ENCODE measurements around the gene APH1B. TPM values are rescaled to one million over a fixed set of nuclear protein-coding genes. Genes with fewer than 3 reads are reported as not detected.
A peak's percentile ranks its signal among the peaks of the same experiment; 100 is the strongest.

Gene APH1B
- total RNA-seq, 3 donors from 2014 or later = 1.9 to 4.2 (median 3.7) TPM

GRCh38 chr15:63264688-63265293 is 12.6 kb upstream of the APH1B start:
- ATAC-seq (no peak), DNase-seq (no peak)
- H3K9me3 Mint-ChIP-seq = no peaks in the 10 kb centered on the region
- H3K27me3 Mint-ChIP-seq (ENCODE audit: low read depth) = no peaks in the 10 kb centered on the region
- H3K36me3 Mint-ChIP-seq (ENCODE audit: insufficient read depth) = peaks cover 45% of the 10 kb centered on the region
- H3K4me1 Mint-ChIP-seq (ENCODE audit: low read depth) = no peaks in the 10 kb centered on the region
- H3K4me3 Mint-ChIP-seq = no peak overlapping the region

DNA sequence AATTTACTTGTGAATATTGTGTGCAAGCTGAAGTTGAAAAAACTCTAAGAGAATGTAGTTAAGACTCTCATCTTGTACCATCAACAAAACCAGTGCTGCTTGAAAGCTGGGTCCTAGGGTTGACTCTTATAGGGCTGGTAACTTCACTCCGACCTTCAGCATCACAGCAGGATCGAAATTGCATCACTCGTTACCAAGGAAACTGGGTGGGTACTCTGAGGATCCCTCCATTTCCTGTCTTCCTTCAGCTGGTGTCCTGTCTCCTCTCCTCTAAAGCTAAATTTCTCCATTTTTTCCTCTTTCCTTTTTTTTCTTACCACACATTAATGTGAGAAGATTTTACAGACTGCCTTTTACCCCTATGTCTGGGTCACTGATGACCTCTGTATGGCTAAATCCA is 3.0 kb upstream of the APH1B start:
- Mint-ChIP-seq H3K9me3 (no peaks in the 10 kb centered on the region), H3K4me1 (ENCODE audit: low read depth) (peaks cover 31% of the 10 kb centered on the region), H3K36me3 (ENCODE audit: insufficient read depth) (peaks cover 10% of the 10 kb centered on the region), H3K4me3 (no peak overlapping the region), H3K27me3 (ENCODE audit: low read depth) (no peaks in the 10 kb centered on the region)
- DNase-seq (no peak), ATAC-seq (no peak)

DNA sequence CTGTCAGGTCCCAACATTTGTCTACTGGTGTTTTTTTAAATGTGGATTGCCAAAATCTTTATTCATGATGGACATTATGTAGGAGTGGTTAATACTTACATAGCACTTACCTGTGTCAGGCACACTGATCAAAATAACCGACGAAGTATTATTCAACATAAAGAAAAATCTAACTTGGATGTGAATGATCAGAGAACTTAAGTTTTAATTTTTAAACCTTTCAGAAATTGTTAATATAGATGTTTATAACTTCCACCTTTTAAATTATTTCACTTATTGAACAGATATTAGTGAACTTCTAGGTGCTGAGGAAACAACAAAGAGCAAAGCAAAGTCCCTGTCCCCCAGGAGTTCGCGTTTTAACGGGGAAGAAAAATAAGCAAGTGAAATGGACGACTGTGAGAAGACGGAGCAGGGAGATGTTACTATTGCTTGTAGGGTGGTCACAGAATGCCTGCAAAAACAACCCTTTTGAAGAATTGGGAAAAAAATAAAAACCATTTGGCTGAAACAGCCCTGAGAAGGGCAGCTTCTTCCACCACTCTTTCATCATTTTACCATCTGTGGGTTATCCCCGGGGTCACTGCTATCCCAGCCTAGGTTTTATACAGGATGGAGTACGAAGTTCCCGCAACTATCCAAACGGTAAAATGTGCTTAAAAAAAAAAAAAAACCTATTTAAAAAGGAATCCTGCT is 915 bp upstream of the APH1B start:
- Mint-ChIP-seq H3K4me3 (peak overlapping the region; percentile 85), H3K9me3 (no peaks in the 10 kb centered on the region), H3K36me3 (ENCODE audit: insufficient read depth) (no peaks in the 10 kb centered on the region), H3K4me1 (ENCODE audit: low read depth) (peaks cover 34% of the 10 kb centered on the region), H3K27me3 (ENCODE audit: low read depth) (no peaks in the 10 kb centered on the region)
- ATAC-seq (no peak), DNase-seq (no peak)

- no peaks in the 10 kb centered on the region for H3K27me3 Mint-ChIP-seq (ENCODE audit: low read depth)
- peaks cover 34% of the 10 kb centered on the region for H3K4me1 Mint-ChIP-seq (ENCODE audit: low read depth)
- no peak for ATAC-seq
- no peaks in the 10 kb centered on the region for H3K9me3 Mint-ChIP-seq
- no peaks in the 10 kb centered on the region for H3K36me3 Mint-ChIP-seq (ENCODE audit: insufficient read depth)
- peak overlapping the region; percentile 78 for H3K4me3 Mint-ChIP-seq
- no peak for DNase-seq
Measured at GRCh38 chr15:63277893-63278456, 570 bp downstream of the APH1B start.

- no peaks in the 10 kb centered on the region for H3K27me3 Mint-ChIP-seq (ENCODE audit: low read depth)
- no peak overlapping the region for H3K4me3 Mint-ChIP-seq
- ATAC-seq (no peak), DNase-seq (no peak)
- H3K36me3 Mint-ChIP-seq (ENCODE audit: insufficient read depth) = peaks cover 6% of the 10 kb centered on the region
- H3K4me1 Mint-ChIP-seq (ENCODE audit: low read depth) = peaks cover 9% of the 10 kb centered on the region
- no peaks in the 10 kb centered on the region for H3K9me3 Mint-ChIP-seq
Measured at GRCh38 chr15:63283126-63283525, 5.7 kb downstream of the APH1B start.

DNA sequence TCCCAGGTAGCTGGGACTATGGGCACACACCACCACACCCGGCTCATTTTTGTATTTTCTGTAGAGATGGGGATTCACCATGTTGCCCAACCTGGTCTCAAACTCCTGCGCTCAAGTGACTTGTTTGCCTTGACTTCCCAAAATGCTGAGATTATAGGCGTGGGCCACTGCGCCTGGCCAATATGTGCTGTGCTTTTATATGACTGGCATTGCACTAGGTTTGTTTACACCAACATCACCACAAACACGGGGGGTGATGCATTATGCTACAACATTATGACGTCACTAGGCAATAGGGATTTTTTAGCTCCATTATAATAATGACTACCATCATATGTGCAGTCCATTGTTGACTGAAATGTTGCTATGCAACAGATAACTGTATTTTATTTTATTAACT is 6.9 kb downstream of the APH1B start:
- H3K4me1 Mint-ChIP-seq (ENCODE audit: low read depth) = peaks cover 12% of the 10 kb centered on the region
- ATAC-seq (no peak), DNase-seq (no peak)
- peaks cover 6% of the 10 kb centered on the region for H3K36me3 Mint-ChIP-seq (ENCODE audit: insufficient read depth)
- H3K27me3 Mint-ChIP-seq (ENCODE audit: low read depth) = no peaks in the 10 kb centered on the region
- no peak overlapping the region for H3K4me3 Mint-ChIP-seq
- no peaks in the 10 kb centered on the region for H3K9me3 Mint-ChIP-seq

GRCh38 chr15:63287109-63287508 is 9.7 kb downstream of the APH1B start:
- H3K36me3 Mint-ChIP-seq (ENCODE audit: insufficient read depth) = peaks cover 10% of the 10 kb centered on the region

DNA sequence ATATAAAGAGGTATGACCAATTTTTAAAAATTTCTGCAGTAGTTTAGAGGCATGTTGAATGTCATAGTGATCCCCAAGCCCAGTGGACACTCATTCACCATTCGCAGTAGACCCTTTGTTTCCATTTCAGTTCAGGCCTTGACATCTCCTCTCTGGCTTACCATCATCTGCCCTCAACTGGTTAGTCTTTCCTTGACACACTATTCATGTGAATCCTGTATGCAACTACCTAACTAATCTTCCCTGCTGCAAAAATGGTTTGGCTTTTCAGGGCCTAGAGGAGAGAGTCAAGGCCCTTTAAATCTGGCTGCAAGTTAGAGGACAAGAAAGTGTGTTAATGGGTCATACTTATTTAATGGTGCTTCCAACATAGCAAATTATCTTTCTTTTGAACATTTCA is 10.9 kb downstream of the APH1B start:
- ATAC-seq = no peak
- Mint-ChIP-seq H3K9me3 (no peaks in the 10 kb centered on the region), H3K4me1 (ENCODE audit: low read depth) (peaks cover 10% of the 10 kb centered on the region), H3K36me3 (ENCODE audit: insufficient read depth) (peaks cover 10% of the 10 kb centered on the region), H3K27me3 (ENCODE audit: low read depth) (no peaks in the 10 kb centered on the region), H3K4me3 (no peak overlapping the region)
- DNase-seq = no peak

More at GRCh38 chr15:63287109-63287508, 9.7 kb downstream of the APH1B start:
- Mint-ChIP-seq H3K27me3 (ENCODE audit: low read depth) (no peaks in the 10 kb centered on the region), H3K9me3 (no peaks in the 10 kb centered on the region), H3K4me3 (no peak overlapping the region), H3K4me1 (ENCODE audit: low read depth) (peaks cover 10% of the 10 kb centered on the region)
- no peak for DNase-seq
- ATAC-seq = no peak

- H3K9me3 Mint-ChIP-seq = no peaks in the 10 kb centered on the region
- H3K36me3 Mint-ChIP-seq (ENCODE audit: insufficient read depth) = peaks cover 10% of the 10 kb centered on the region
- H3K27me3 Mint-ChIP-seq (ENCODE audit: low read depth) = no peaks in the 10 kb centered on the region
- H3K4me1 Mint-ChIP-seq (ENCODE audit: low read depth) = peaks cover 8% of the 10 kb centered on the region
- DNase-seq = no peak
- ATAC-seq = peak; percentile 48 to 66
- no peak overlapping the region for H3K4me3 Mint-ChIP-seq
Measured at GRCh38 chr15:63288778-63289378, 11.5 kb downstream of the APH1B start.

DNA sequence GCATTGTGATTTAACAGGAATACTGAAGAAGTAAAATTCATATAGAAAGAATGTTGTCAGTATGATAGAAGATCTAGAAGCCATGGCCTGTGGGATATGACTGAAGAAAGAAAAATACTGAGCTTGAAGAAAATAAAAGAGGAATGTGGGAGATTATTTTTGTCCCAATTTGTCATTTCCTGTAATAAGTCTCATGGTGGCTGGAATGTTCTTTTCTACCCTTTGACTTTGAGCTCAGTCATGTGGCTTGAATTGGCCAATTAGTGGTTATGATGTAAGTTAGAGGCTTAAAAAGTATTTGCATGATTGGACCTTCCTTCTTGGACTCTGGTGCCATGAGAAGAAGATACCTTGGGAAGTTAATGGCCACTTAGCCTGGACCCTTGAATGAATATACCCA is 14.1 kb downstream of the APH1B start:
- ATAC-seq = no peak
- H3K27me3 Mint-ChIP-seq (ENCODE audit: low read depth) = no peaks in the 10 kb centered on the region
- H3K9me3 Mint-ChIP-seq = no peaks in the 10 kb centered on the region
- DNase-seq = no peak
- H3K36me3 Mint-ChIP-seq (ENCODE audit: insufficient read depth) = peaks cover 18% of the 10 kb centered on the region
- peaks cover 12% of the 10 kb centered on the region for H3K4me1 Mint-ChIP-seq (ENCODE audit: low read depth)
- no peak overlapping the region for H3K4me3 Mint-ChIP-seq

DNA sequence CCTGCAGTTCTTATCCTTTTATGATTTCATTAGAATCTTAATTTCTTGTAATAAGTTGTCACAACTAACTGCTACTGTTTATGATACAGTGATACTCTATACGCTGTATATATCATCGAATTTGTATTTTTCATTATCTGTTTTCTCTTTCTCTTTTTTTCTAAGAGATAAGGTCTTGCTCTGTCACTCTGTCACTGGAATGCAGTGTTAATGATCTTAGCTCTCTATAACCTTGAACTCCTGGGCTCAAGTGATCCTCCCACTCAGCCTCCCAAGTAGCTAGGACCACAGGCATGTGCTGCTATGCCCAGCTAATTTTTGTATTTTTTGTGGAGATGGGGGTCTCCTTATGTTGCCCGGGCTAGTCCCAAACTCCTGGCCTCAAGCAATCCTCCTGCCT is 14.8 kb downstream of the APH1B start:
- DNase-seq (no peak), ATAC-seq (no peak)
- H3K4me1 Mint-ChIP-seq (ENCODE audit: low read depth) = peaks cover 12% of the 10 kb centered on the region
- no peaks in the 10 kb centered on the region for H3K27me3 Mint-ChIP-seq (ENCODE audit: low read depth)
- H3K9me3 Mint-ChIP-seq = no peaks in the 10 kb centered on the region
- H3K36me3 Mint-ChIP-seq (ENCODE audit: insufficient read depth) = peaks cover 15% of the 10 kb centered on the region
- no peak overlapping the region for H3K4me3 Mint-ChIP-seq

- no peak for DNase-seq
- H3K27me3 Mint-ChIP-seq (ENCODE audit: low read depth) = no peaks in the 10 kb centered on the region
- H3K4me1 Mint-ChIP-seq (ENCODE audit: low read depth) = peaks cover 12% of the 10 kb centered on the region
- H3K4me3 Mint-ChIP-seq = no peak overlapping the region
- no peaks in the 10 kb centered on the region for H3K9me3 Mint-ChIP-seq
- peaks cover 17% of the 10 kb centered on the region for H3K36me3 Mint-ChIP-seq (ENCODE audit: insufficient read depth)
- ATAC-seq = no peak
Measured at GRCh38 chr15:63292771-63293170, 15.4 kb downstream of the APH1B start.

- no peak for ATAC-seq
- Mint-ChIP-seq H3K36me3 (ENCODE audit: insufficient read depth) (peaks cover 25% of the 10 kb centered on the region), H3K27me3 (ENCODE audit: low read depth) (no peaks in the 10 kb centered on the region), H3K4me1 (ENCODE audit: low read depth) (peaks cover 4% of the 10 kb centered on the region), H3K9me3 (no peaks in the 10 kb centered on the region), H3K4me3 (no peak overlapping the region)
- DNase-seq = no peak
Measured at GRCh38 chr15:63294359-63294758, 17.0 kb downstream of the APH1B start.

- no peak overlapping the region for H3K4me3 Mint-ChIP-seq
- H3K27me3 Mint-ChIP-seq (ENCODE audit: low read depth) = no peaks in the 10 kb centered on the region
- peaks cover 35% of the 10 kb centered on the region for H3K36me3 Mint-ChIP-seq (ENCODE audit: insufficient read depth)
- DNase-seq = no peak
- peaks cover 4% of the 10 kb centered on the region for H3K4me1 Mint-ChIP-seq (ENCODE audit: low read depth)
- no peaks in the 10 kb centered on the region for H3K9me3 Mint-ChIP-seq
- no peak for ATAC-seq
Measured at GRCh38 chr15:63295341-63295740, 17.9 kb downstream of the APH1B start.

GRCh38 chr15:63296195-63296594 is 18.8 kb downstream of the APH1B start:
- H3K9me3 Mint-ChIP-seq = no peaks in the 10 kb centered on the region
- H3K27me3 Mint-ChIP-seq (ENCODE audit: low read depth) = no peaks in the 10 kb centered on the region
- H3K4me1 Mint-ChIP-seq (ENCODE audit: low read depth) = peaks cover 4% of the 10 kb centered on the region
- H3K4me3 Mint-ChIP-seq = no peak overlapping the region
- no peak for DNase-seq
- peaks cover 35% of the 10 kb centered on the region for H3K36me3 Mint-ChIP-seq (ENCODE audit: insufficient read depth)
- ATAC-seq = no peak
